Activated CD8-positive, alpha-beta memory T cell treated with anti-CD3 and anti-CD28 coated beads for 24 hours (primary cell): Measurements from ENCODE around the gene CDC42BPA.

Experiments
- DNase-seq: peaks from one replicate; pipeline ENCODE4 v3.0.0-alpha.2; 2020

The CDC42BPA gene

DNA sequence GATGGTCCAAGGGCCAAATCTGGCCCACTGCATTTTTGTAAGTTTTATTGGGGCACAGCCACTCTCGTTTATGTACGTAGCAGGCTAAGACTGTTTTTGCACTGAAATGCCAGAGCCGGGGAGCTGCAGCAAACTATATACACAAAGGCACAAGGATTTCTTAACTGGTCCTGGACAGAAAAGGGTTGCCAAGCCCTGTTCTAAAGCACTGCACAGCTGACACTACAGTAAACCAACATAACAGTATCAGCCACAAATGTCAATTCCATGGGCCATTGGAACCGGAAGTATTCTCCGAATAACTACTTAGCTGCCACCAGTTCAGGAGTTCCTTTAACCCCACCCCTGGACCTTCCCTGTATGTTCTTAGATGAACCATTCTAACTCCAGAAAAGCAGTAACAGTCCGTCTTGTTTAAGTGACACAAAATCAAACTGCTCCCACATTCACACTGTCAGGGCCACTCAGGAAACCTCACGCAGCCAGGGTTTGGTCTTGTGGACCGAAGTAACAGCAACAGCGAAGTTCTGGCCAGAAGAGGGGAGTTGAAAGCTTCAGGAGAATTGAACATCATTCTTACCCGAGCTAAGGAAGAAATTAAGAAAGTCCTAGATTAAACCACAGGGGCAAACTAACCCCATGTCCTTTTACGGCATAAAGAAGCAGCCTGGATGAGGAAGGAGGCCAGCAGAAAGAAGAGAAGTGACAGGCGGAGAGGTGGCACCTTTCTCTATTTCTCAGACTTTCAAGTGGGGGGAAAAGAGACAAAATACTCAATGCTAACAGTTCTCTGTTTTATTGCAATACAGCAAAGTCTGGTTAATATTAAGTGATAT is 329.0 kb downstream of the CDC42BPA start:
- DNase-seq, result peak; percentile 54

DNA sequence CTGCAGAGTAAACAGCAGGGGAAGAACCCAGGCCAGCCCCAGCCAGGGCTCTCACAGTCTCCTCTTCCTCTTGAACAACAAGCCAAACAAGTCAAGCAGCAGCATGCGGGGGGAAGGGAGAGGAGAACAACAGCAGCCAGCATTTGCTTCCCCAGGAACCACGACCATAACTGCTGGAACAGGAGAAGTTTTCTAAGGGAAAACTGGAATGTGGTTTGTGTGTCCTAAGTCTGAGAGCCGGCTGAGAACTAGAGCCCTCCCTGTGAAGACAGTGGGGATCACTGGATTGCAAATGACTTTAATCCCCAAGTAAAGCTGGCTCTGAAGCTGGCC is 330.0 kb downstream of the CDC42BPA start:
- DNase-seq, result no peak

DNA sequence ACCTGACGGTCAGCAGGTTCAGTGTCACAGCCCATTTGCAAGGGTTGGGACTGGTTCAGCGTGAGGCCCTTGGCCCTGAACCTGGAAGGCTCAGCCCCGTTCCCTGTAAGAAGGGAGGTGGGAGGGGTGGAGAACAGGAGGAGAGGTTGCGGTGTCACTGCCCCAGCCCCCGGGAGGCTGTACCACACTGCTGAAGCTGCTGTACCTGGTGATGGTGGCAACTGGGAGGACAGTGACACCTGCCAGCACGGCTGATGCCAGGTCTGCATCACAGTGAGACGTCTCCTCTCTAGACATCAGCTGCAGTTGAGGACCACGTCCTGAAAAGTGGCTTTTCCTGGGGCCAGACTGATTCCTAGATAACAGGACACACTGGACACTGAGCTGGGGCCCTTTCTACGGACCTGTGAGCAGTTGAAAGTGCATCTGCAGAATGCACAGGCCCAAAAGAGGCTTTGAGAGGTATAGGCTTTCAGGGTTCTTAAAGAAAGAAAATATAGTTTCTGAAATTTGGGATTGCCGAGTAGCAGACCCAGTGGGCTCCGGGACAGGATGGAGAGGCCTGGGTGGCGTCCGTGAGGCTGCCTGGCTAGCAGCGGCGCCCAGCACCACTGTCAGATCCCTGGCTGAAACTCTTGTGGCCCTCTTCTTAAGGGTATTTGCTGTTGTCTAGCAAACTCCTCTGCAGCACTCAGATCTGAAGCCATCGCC is 330.5 kb downstream of the CDC42BPA start:
- DNase-seq, result no peak

DNA sequence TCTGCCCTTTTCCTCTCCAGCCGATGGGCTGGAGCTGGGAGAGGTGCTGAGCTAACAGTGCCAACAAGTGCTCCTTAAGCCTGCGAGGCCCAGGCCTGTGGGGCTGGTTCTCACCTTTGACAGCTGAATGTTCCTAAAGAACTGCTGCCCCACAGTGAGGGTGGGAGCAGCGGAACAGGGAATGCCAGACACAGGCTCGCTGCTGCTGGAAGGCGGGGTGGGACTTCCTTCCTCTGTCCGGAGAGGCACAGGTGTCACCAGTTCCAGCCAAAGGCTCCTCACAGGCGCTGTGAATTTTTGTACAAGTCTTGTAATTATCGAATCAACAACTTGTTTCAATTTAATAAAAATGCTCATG is 331.1 kb downstream of the CDC42BPA start:
- DNase-seq, result no peak

DNA sequence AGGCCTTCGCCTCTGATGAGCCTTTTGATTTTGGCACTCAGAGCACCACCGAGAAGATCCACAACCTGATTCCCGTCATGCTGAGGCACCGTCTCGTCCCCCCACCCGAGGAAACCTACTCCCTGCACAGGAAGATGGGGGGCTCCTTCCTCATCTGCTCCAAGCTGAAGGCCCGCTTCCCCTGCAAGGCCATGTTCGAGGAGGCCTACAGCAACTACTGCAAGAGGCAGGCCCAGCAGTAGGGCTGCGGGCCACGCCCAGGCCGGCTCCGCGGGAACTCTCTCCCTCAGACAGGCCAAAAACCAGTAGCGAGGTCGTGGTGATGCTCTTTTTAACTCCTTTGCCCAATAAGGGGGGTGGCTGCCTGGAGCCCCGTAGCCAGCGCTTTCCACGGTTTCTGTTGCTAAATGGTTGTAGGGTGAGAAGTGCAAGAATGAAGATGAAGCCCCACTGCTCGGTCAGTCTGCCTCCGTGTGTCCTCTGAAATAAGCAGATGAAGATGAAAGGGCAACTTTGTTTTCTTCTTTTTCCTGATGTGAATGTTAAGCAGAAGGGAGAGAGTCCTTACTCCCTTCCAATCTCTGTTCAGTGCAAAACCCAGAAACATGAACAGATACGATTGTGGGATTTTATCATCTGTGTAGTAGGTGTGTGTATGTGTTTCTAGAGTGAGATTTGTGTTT is 331.7 kb downstream of the CDC42BPA start:
- DNase-seq, result no peak

DNA sequence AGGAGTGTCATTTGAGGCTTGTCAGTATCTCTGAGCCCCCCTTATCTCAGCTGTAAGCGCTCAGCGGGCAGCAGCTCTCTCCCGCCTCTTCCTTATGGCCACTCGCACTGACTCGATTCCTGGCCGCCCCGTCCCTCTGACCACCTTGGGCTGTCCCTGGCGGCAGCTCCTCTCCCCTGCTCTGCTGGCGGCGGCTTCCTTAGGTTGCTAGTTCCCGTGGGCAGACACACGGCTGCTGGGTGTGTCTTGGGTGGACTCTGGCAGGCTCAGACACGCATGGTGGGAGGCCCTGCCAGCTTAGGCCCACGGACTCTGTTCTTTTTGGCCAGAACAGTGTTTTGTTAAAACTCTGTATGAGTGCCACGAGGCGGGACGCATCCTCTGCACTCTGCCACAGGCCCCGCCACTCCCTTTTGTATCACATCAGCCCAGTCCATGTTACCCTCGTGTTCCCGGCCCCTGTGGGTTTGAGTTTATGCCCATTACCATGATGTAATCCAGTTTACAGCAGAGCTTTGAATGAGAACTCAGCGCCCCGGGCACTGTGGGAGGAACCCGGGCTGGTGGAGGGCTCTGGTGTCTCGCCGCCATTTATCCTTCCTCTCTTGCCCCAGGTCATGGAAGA is 332.3 kb downstream of the CDC42BPA start:
- no peak for DNase-seq

DNA sequence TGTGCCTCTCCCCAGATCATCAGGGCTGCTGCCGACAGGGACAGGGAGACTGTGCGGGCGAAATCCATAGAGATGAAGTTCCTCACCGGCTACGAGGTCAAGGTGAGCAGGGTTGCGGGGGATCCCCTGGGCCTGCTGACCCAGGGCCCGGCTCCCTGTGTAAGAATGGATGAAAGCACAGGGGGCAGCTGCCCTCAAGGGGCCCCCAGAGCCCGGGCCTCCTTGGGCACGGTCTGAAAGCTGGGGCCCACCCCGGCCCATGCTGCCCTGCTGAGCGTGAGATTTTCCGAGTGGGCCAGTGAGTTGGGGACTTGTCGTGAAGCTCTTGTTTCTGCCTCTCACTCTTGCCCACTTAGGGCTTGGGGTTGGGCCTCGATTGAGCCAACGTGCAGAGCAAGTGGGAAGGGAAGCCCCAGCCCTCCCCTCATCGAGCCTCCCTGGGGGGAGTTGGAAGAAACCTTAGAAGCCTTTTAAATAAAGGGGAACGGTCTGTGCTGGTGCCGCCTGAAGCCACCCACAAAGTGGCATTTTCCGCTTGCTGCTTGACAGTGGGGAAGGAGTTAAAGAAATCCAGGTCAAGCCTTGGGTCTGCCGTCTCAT is 333.0 kb downstream of the CDC42BPA start:
- no peak for DNase-seq

DNA sequence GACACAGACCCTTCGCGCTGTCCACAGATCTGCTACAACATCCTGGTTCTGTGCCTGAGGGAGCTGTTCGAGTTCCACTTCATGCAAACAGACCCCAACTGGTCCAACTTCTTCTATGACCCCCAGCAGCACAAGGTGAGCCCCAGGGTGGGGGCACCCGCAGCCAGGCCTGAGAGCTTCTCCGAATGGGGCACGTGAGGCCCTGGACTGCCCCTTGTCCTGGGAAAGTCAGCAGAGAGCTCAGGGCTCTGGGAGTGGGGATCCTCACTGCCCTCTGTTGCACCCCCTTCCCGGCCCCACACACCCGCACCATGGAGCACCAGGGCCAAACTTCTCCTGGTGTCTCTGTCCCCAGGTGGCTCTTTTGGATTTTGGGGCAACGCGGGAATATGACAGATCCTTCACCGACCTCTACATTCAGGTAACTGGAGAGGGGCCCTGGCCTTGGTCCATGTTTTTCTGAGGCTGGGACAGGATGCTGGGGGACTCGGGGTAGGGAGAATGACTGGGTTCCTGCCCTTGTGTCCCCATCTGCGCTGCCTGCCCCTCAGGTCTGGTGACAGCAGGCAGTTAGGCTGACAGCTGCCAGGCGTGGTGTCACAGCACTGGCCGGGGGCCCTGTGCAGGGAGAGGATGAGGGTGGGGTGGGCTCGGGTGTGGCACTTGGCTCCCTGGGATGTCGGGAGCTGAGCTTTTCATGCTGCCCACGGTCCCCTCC is 333.6 kb downstream of the CDC42BPA start:
- peak; percentile 51 for DNase-seq

DNA sequence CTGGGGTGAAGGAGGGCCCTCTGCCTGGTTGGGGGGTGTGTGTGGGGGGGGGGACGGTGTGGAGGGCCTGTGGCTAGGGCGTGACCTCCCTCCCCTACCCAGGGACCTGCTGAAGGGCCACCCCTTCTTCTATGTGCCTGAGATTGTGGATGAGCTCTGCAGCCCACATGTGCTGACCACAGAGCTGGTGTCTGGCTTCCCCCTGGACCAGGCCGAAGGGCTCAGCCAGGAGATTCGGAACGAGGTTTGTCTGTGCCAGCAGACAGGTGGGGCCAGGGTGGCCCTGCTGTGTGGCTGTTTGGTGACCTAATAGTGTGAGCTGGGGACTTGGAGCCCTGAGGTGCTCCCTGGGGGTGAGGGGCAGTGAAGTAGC is 334.3 kb downstream of the CDC42BPA start:
- no peak for DNase-seq

DNA sequence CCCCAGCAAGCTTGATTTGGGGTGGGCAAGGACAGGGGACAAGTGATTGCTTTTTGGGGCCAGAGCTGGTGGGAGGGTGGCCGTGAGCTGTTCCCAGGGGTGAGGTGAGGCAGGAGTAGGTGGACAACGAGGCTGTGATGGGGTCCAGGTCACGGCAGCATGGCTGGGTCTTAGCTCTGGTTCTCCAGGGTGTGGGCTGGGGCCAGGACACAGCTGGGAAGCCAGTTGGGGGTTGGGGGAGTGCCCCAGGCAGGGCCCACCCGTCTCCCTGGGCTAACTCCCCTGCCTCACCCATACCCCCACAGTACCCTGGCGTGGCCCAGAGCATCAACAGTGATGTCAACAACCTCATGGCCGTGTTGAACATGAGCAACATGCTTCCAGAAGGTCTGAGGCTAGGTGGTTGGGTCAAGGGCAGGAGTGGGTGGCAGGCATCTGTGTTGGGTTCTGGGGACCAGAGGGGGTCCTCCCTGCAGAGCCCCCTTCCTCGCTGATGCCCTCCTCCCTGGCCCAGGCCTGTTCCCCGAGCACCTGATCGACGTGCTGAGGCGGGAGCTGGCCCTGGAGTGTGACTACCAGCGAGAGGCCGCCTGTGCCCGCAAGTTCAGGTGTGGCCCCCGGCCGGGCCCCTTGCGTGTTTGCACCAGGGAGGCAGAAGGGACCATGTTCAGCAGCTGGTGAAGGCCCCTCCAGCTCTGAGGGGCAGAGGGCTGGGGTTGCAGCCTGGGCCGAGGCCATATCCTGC is 334.9 kb downstream of the CDC42BPA start:
- DNase-seq, result peak; percentile 49

DNA sequence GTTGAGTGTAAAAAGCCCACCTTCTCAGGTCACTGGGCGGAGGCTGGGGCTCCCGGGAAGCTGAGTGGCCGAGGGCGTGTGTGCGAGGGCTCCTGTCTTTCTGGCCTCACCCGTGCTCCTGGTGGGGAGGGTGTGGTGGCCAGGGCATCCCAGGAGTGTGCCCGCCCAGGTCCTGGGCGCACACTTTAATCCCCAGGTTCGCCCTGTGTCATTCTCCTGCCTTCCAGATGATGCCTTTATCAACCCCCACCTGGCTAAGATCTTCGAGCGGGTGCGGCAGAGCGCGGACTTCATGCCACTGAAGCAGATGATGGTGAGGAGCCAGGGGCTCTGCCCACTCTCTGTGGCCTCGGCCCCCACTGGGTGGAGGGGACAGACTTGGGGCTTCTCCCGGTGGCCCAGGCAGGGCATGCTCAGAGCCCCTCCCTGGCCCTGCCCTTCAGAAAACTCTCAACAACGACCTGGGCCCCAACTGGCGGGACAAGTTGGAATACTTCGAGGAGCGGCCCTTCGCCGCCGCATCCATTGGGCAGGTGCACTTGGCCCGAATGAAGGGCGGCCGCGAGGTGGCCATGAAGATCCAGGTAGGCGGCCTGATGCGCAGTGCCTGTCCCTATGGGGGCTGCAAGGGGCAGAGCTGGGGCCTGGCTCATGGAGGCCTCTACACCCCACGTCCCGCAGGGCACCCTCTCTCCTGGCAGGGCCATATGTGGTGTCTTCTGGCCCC is 335.7 kb downstream of the CDC42BPA start:
- peak; percentile 52 for DNase-seq

DNA sequence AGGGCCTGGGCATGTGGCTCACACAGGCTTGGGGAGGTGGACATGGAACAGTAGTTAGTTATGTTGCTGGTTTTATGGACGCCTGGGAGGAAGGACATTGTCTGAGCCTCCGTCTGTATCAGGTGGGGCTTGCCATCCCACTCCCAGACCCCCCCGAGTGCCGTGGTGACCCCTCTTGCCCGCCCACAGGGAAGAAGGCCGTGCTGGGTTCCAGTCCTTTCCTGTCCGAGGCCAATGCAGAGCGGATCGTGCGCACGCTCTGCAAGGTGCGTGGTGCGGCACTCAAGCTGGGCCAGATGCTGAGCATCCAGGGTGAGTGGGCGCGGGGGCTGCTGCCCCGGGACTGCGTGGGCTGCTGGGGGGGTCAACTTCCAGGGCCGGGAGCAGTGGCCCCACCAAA is 336.5 kb downstream of the CDC42BPA start:
- peak; percentile 35 for DNase-seq

DNA sequence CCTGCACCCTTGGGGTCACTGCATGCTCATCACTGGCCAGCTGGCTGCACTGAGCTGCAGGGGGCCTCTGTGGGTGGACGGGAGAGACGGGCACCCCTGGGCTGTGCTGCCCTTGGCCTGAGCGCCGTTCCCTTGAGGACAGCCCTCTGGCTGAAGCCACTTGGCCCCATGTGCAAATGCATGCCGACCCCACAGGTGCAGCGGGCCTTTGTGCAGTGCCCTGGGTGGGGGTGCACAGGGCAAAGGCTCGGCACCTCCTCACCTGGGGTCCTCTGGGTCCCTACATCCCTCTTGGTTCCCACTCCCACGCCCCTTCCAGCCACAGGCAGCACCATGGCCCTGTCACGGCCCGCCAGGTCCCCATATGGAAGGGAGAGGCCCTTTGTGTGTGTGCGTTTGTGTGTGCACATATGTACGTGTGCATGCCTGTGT is 336.9 kb downstream of the CDC42BPA start:
- no peak for DNase-seq

DNA sequence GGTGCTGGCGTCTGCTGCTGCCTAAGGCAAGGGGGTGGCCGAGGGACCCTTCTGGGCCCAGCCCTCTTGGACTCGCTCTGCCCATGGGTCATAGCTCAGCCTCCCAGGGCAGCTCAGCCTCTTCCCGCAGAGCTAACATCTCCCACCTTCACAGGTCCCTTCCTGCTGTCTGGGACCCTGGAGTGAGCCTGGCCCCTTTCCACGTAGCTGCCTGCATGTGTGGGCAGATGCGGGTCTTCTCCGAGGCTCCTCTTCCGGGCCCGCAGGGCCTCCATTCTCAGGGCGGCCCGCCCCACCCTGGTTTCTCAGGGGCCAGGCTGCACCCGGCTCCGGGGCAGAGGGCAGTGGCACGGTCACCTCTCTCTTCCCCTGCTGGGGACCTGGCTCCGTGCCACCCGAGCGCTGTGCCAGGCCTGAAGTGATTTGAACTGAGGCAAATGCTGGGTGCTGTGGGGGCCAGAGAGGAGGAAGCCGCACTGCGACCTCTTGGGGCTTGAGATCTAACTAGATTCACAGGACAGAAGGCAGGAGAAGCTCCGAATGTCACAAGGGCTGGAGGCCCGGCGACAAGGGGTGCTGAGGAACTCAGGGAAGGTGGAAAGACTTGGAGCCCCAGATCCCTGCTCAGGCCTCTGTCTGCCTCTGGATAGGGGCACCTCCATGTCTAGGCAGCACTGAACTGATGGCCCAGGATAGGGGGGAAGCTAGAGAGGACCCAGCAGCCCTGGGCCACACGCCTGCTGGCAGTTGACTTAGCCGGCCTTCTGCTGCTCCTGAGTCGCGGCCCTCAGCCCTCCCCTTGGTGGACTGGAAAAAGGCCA is 337.5 kb downstream of the CDC42BPA start:
- DNase-seq, result peak; percentile 45

DNA sequence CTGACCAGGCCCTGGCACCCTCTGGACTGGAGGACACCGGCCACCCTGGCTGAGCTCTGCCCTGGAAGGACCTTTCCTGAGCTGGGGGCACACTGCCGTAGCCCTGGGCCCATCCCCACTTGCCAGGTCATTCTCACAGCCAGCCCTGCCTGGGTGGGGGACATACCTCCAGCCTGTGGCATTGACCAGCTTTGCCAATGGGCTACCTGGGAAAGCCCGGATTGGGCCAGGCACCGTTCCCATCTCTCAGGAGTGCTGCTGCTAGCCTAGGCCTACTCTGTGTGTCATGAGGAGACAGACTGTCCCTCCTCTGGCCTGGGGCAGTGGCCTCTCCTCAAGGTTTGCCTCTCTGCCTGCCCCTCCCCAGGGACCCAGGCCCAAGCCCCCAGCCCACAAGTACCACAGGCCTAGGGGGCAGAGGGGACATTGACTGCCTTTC is 338.2 kb downstream of the CDC42BPA start:
- peak; percentile 48 for DNase-seq

DNA sequence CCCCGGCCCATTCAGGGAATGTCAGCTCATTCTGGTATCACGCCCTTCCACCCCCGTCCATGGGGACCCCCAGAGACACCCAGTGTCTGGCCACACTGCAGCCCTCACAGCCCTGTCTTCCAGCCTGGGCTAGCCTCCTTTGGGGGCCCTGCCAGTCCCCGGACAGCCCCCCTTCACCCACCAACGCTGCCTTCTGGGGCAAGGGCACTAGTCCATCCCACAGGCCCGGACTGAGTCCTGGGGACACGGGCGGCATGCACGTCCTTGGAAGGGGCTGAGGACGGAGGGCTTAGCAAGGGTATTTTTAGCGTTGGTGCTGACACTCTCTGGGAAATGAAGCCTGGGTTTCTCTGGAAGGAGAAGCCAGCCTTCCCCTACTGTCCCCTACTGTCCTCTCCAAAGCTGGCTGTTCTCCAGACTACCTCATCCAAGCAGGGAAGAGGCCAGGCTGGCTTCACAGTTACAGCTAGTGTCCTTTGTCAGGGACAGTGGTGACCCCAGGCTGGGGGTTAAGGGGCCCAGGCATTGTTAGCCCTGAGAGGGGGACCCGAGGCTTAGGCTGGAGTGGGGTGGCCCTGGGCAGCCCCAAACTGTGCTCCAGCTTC is 338.7 kb downstream of the CDC42BPA start:
- DNase-seq, result no peak

DNA sequence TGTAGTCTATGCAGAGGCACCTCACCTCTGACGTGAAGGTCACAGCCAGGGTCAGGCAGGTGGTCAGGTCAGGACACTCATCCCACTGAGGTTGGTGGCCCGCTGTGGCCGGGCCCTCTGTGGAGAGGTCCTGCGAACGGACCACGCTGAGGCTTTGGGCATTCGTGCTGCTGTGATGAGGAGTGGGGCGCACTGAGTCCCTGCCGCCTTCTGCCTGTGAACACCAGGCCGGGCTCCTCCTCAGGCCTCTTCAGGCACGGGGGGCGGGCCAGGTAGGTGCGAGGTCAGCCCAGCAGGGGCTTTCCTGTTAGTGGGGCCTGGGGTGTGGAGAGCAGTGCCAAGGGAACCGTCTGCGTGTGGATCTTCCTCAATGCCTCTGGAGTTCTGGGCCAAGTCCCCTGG is 339.2 kb downstream of the CDC42BPA start:
- no peak for DNase-seq

DNA sequence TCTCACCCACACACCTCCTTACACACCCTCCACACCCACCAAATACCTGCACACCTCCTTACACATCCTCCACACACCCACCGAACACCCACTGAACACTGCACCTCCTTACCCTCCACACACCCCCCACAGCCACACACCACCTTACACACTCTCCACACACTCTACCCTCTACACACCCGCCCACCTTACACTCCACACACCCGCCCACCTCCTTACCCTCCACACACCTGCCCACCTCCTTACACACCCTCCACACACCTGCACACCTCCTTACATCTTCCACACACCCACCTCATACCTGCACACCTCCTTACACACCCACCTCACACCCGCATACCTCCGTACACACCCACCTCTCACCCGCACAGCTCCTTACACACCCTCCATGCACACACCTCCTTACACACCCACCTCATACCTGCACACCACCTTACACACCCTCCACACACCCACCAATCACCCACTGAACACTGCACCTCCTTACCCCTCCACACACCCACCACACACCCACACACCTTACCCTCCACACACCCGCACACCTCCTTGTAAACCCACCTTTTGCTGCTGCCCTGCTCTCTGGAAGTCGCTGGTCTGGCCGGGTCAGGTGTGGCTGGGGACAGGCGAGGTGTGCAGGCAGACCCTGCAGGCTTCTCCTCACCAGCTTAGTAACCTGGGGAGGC is 339.7 kb downstream of the CDC42BPA start:
- DNase-seq, result no peak
